Forelimb muscle (tissue), 1 donor: ENCODE data around the gene AKR1A1. TPM values are rescaled to one million over a fixed set of nuclear protein-coding genes. Genes with fewer than 3 reads are reported as not detected.
A peak's percentile ranks its signal among the peaks of the same experiment; 100 is the strongest.
"Not testable (repeated sequence)": the region's sequence is repeated elsewhere in the genome, so short reads cannot be mapped to it uniquely, and the experiment has no call there.

Experiments
- DNase-seq: peaks from one replicate; pipeline ENCODE4 v3.0.0-alpha.2; 2013; ENCODE audit warnings: low read depth
- polyA plus RNA-seq: library from polyadenylated mRNA; unstranded; fragments of 120-200 nt; gene quantifications from one replicate; pipeline ENCODE4 v1.2.1, GENCODE V29; 2013; ENCODE audit not compliant: insufficient read length

AKR1A1 gene
- polyA plus RNA-seq: 73.4 TPM

- peak; percentile 77 for DNase-seq
Measured at GRCh38 chr1:45550401-45551351, at the start of gene AKR1A1. TSS of gene AKR1A1 (plus strand) at chr1:45550826. CDS start at chr1:45561795, 10,969 bp downstream.

GRCh38 chr1:45501505-45501859, 49.1 kb upstream of the AKR1A1 start:
- no peak for DNase-seq

- DNase-seq: no peak
Measured at GRCh38 chr1:45503462-45504360, 46.9 kb upstream of the AKR1A1 start.

- DNase-seq: no peak
Measured at GRCh38 chr1:45507195-45507594, 43.4 kb upstream of the AKR1A1 start.

- DNase-seq: no peak
Measured at GRCh38 chr1:45507893-45508292, 42.7 kb upstream of the AKR1A1 start.

GRCh38 chr1:45508295-45509151, 42.1 kb upstream of the AKR1A1 start:
- DNase-seq: no peak

GRCh38 chr1:45510036-45510971, 40.3 kb upstream of the AKR1A1 start:
- no peak for DNase-seq

GRCh38 chr1:45510972-45511527, 39.6 kb upstream of the AKR1A1 start:
- no peak for DNase-seq

GRCh38 chr1:45512641-45513054, 38.0 kb upstream of the AKR1A1 start:
- DNase-seq: no peak

GRCh38 chr1:45513532-45514260, 36.9 kb upstream of the AKR1A1 start:
- DNase-seq: not testable (repeated sequence)

GRCh38 chr1:45516036-45516435, 34.6 kb upstream of the AKR1A1 start:
- DNase-seq: no peak

GRCh38 chr1:45516465-45516864, 34.2 kb upstream of the AKR1A1 start:
- DNase-seq: no peak

- DNase-seq: not testable (repeated sequence)
Measured at GRCh38 chr1:45518366-45518765, 32.3 kb upstream of the AKR1A1 start.

GRCh38 chr1:45518910-45519309, 31.7 kb upstream of the AKR1A1 start:
- DNase-seq: no peak

- not testable (repeated sequence) for DNase-seq
Measured at GRCh38 chr1:45519774-45520173, 30.9 kb upstream of the AKR1A1 start.

- peak; percentile 84 for DNase-seq
Measured at GRCh38 chr1:45521413-45522323, 29.0 kb upstream of the AKR1A1 start, which contains the start of gene PRDX1. TSS of gene PRDX1 (minus strand) at chr1:45521884. CDS start at chr1:45519043, 2,841 bp downstream.

- no peak for DNase-seq
Measured at GRCh38 chr1:45522324-45523104, 28.1 kb upstream of the AKR1A1 start.
